Fibroblast of lung (primary cell): ENCODE data around the gene CACYBP. TPM values are rescaled to one million over a fixed set of nuclear protein-coding genes. Genes with fewer than 3 reads are reported as not detected.

ENCODE experiments used
- DNase-seq, 2 donors: peaks; one replicate each; pipeline versions ENCODE4 v3.0.0 to v3.0.0-alpha.2; 2010; ENCODE audit warnings: low read depth in 2 of 2
- H2AFZ ChIP-seq: 2 replicates; pipeline ENCODE4 v1.5.1; 2012; ENCODE audit warnings: low read length, control low read depth, inconsistent platforms
- H3K27ac ChIP-seq: 2 replicates; pipeline ENCODE4 v1.5.1; 2011; ENCODE audit warnings: low read length, control low read depth; ENCODE audit not compliant: insufficient read depth
- H3K27me3 ChIP-seq: 2 replicates; pipeline ENCODE4 v1.5.1; 2011; ENCODE audit warnings: mild to moderate bottlenecking, low read length; ENCODE audit not compliant: control insufficient read depth, insufficient read depth
- H3K36me3 ChIP-seq: 2 replicates; pipeline ENCODE4 v1.5.1; 2011; ENCODE audit warnings: low read length; ENCODE audit not compliant: control insufficient read depth, insufficient read depth
- H3K4me1 ChIP-seq: 2 replicates; pipeline ENCODE4 v1.5.1; 2011; ENCODE audit warnings: low read length; ENCODE audit not compliant: control insufficient read depth, insufficient read depth; ENCODE audit errors: extremely low read depth
- H3K4me2 ChIP-seq: 2 replicates; pipeline ENCODE4 v1.5.1; 2011; ENCODE audit warnings: low read length, control low read depth; ENCODE audit not compliant: insufficient read depth; ENCODE audit errors: extremely low read depth
- H3K4me3 ChIP-seq, 4 experiments: fragments of 200-600 bp in 1 of 4; sonication (generic) in 1 of 4; replicated peaks in 1 of 4; 2 replicates each; pipeline ENCODE4 v1.5.1; 2011 to 2016; ENCODE audit warnings: low read length in 4 of 4, low read depth in 3 of 4, mild to moderate bottlenecking in 3 of 4, control low read depth in 2 of 4, inconsistent platforms in 1 of 4, mixed read lengths in 1 of 4; ENCODE audit not compliant: insufficient read depth in 1 of 4; ENCODE audit errors: control extremely low read depth in 1 of 4
- H3K79me2 ChIP-seq: 2 replicates; pipeline ENCODE4 v1.5.1; 2012; ENCODE audit warnings: mild to moderate bottlenecking, low read length, inconsistent platforms; ENCODE audit not compliant: control insufficient read depth, insufficient read depth
- H3K9ac ChIP-seq: 2 replicates; pipeline ENCODE4 v1.5.1; 2011; ENCODE audit warnings: mild to moderate bottlenecking, low read length, control low read depth; ENCODE audit not compliant: insufficient read depth
- H3K9me3 ChIP-seq: 2 replicates; pipeline ENCODE4 v1.5.1; 2012; ENCODE audit warnings: low read depth, low read length; ENCODE audit not compliant: control insufficient read depth, insufficient read depth
- H4K20me1 ChIP-seq: 2 replicates; pipeline ENCODE4 v1.5.1; 2011; ENCODE audit warnings: low read length; ENCODE audit not compliant: control insufficient read depth, insufficient read depth; ENCODE audit errors: extremely low read depth
- EZH2 ChIP-seq: IDR thresholded peaks from 2 replicates; pipeline ENCODE4 v1.5.1; 2012; ENCODE audit warnings: low read length, control low read depth, mild to moderate bottlenecking; ENCODE audit errors: missing control alignments
- polyA minus RNA-seq: library from RNA; depleted of rRNA, polyadenylated mRNA; stranded (reverse); fragments of >200 nt; gene quantifications from 2 replicates; pipeline ENCODE4 v1.2.3, GENCODE V29; 2011; ENCODE audit warnings: low replicate concordance
- polyA plus RNA-seq, 2 donors: library from polyadenylated mRNA; depleted of rRNA in 1 of 2; stranded (reverse) in 1 of 2; unstranded in 1 of 2; fragments of >200 nt; gene quantifications; 2 replicates each; pipeline ENCODE4 v1.2.1, GENCODE V29; 2011 to 2012; ENCODE audit warnings: missing spikeins in 1 of 2
- total RNA-seq: library from RNA; depleted of rRNA; stranded (reverse); fragments of >200 nt; gene quantifications from 2 replicates; pipeline ENCODE4 v1.2.1, GENCODE V29; 2014
- TF ChIP-seq, protein P1 (sequence below), 2 donors: IDR thresholded peaks in 1 of 2; conservative IDR thresholded peaks in 1 of 2; 1 replicate in 1 of 2; 2 replicates in 1 of 2; pipeline ENCODE4 v1.5.1; 2011 to 2012; ENCODE audit warnings: low read length in 2 of 2, control low read depth in 1 of 2, inconsistent platforms in 1 of 2, low read depth in 1 of 2, mild to moderate bottlenecking in 1 of 2

Gene CACYBP
- total RNA-seq (238 and 543 TPM in 2 replicates), polyA plus RNA-seq (55.6 and 101 TPM in 2 replicates), polyA minus RNA-seq (0.24 and 0.26 TPM in 2 replicates)
- polyA plus RNA-seq (2012): 66.7 and 117 TPM in 2 replicates

- H3K4me1 ChIP-seq: peaks cover 9% of the 10 kb centered on the region
- peak within 1 kb of the TSS; percentile 96 for H3K27ac ChIP-seq
- peaks cover 50% of the 10 kb centered on the region for H3K79me2 ChIP-seq
- peak in 1 of 2 donors; percentile 38 for DNase-seq
- H3K4me3 ChIP-seq: peak within 1 kb of the TSS; percentile 77 to 97 (median 92)
- H2AFZ ChIP-seq: peak within 1 kb of the TSS; percentile 86
- peak within 1 kb of the TSS; percentile 93 for H3K9ac ChIP-seq
- no peaks in the 10 kb centered on the region for H3K27me3 ChIP-seq
- H3K9me3 ChIP-seq: no peaks in the 10 kb centered on the region
- H3K36me3 ChIP-seq: no peaks in the 10 kb centered on the region
- TF ChIP-seq EZH2: no peak
- TF ChIP-seq, protein P1, sequence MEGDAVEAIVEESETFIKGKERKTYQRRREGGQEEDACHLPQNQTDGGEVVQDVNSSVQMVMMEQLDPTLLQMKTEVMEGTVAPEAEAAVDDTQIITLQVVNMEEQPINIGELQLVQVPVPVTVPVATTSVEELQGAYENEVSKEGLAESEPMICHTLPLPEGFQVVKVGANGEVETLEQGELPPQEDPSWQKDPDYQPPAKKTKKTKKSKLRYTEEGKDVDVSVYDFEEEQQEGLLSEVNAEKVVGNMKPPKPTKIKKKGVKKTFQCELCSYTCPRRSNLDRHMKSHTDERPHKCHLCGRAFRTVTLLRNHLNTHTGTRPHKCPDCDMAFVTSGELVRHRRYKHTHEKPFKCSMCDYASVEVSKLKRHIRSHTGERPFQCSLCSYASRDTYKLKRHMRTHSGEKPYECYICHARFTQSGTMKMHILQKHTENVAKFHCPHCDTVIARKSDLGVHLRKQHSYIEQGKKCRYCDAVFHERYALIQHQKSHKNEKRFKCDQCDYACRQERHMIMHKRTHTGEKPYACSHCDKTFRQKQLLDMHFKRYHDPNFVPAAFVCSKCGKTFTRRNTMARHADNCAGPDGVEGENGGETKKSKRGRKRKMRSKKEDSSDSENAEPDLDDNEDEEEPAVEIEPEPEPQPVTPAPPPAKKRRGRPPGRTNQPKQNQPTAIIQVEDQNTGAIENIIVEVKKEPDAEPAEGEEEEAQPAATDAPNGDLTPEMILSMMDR (conservative IDR thresholded peaks at IDR 0.05 in 1 of 2, IDR thresholded peaks at IDR 0.05 in 1 of 2; ENCODE audit: low read depth in 1 of 2, low read length in 2 of 2): no peak
- H4K20me1 ChIP-seq: no peaks in the 10 kb centered on the region
- peak within 1 kb of the TSS; percentile 95 for H3K4me2 ChIP-seq
Observed at GRCh38 chr1:174999936-175000696, at the start of gene CACYBP. Gene CACYBP (plus strand): TSS chr1:174999947. CDS start chr1:175000181, 234 bp downstream.

- Histone ChIP-seq H3K79me2 (no peaks in the 10 kb centered on the region), H3K4me3 (no peak overlapping the region), H3K4me1 (no peaks in the 10 kb centered on the region), H3K4me2 (no peak overlapping the region), H4K20me1 (no peaks in the 10 kb centered on the region), H2AFZ (no peak overlapping the region), H3K27me3 (no peaks in the 10 kb centered on the region), H3K9me3 (no peaks in the 10 kb centered on the region), H3K9ac (no peak overlapping the region), H3K27ac (no peak overlapping the region), H3K36me3 (no peaks in the 10 kb centered on the region)
- TF ChIP-seq, protein P1 (conservative IDR thresholded peaks at IDR 0.05 in 1 of 2, IDR thresholded peaks at IDR 0.05 in 1 of 2; ENCODE audit: low read depth in 1 of 2, low read length in 2 of 2): no peak
- no peak for TF ChIP-seq EZH2
- DNase-seq: no peak
Observed at GRCh38 chr1:174953285-174954072, 46.3 kb upstream of the CACYBP start.

GRCh38 chr1:174954073-174954460 lies 45.7 kb upstream of the CACYBP start:
- Histone ChIP-seq H3K79me2 (no peaks in the 10 kb centered on the region), H4K20me1 (no peaks in the 10 kb centered on the region), H3K27ac (no peak overlapping the region), H3K27me3 (no peaks in the 10 kb centered on the region), H3K4me3 (no peak overlapping the region), H3K9me3 (no peaks in the 10 kb centered on the region), H3K9ac (no peak overlapping the region), H3K4me2 (no peak overlapping the region), H3K4me1 (no peaks in the 10 kb centered on the region), H3K36me3 (no peaks in the 10 kb centered on the region), H2AFZ (no peak overlapping the region)
- TF ChIP-seq, protein P1 (conservative IDR thresholded peaks at IDR 0.05 in 1 of 2, IDR thresholded peaks at IDR 0.05 in 1 of 2; ENCODE audit: low read depth in 1 of 2, low read length in 2 of 2): no peak
- TF ChIP-seq EZH2: no peak
- DNase-seq: no peak
